Stimulated activated effector memory CD8-positive, alpha-beta T cell treated with anti-CD3 and anti-CD28 coated beads, Interleukin-12 subunit alpha, Interleukin-12 subunit beta, amount 100 ng/mL, for 72 hours (primary cell): ENCODE data around the gene ITGA11.

Experiments used
- ATAC-seq: fragments of 150-1000 bp; cut with Tn5 transposase; 2 replicates; pipeline ENCODE4 v1.10.0; 2021
- DNase-seq, 2 donors: peaks; one replicate each; pipeline ENCODE4 v3.0.0; 2021 to 2022; ENCODE audit warnings: low spot score in 2 of 2
- H3K27ac Mint-ChIP-seq: one replicate; pipeline ENCODE4 v1.8.0; 2022; ENCODE audit warnings: mild to moderate bottlenecking, mixed read lengths
- H3K36me3 Mint-ChIP-seq: one replicate; pipeline ENCODE4 v1.8.0; 2022; ENCODE audit warnings: mild to moderate bottlenecking, mixed read lengths
- H3K4me1 Mint-ChIP-seq: one replicate; pipeline ENCODE4 v1.8.0; 2022; ENCODE audit warnings: mixed read lengths
- H3K4me3 Mint-ChIP-seq: one replicate; pipeline ENCODE4 v1.8.0; 2022; ENCODE audit warnings: mild to moderate bottlenecking, mixed read lengths
- H3K9me3 Mint-ChIP-seq: one replicate; pipeline ENCODE4 v1.8.0; 2022; ENCODE audit warnings: mixed read lengths

The ITGA11 gene

GRCh38 chr15:68371851-68372250 lies 60.1 kb downstream of the ITGA11 start:
- DNase-seq = no peak
- ATAC-seq = no peak
- Mint-ChIP-seq H3K4me1 (no peaks in the 10 kb centered on the region), H3K9me3 (no peaks in the 10 kb centered on the region), H3K4me3 (no peak overlapping the region), H3K27ac (no peak overlapping the region), H3K36me3 (no peaks in the 10 kb centered on the region)

- Mint-ChIP-seq H3K4me1 (no peaks in the 10 kb centered on the region), H3K9me3 (no peaks in the 10 kb centered on the region), H3K4me3 (no peak overlapping the region), H3K36me3 (no peaks in the 10 kb centered on the region), H3K27ac (no peak overlapping the region)
- DNase-seq (no peak), ATAC-seq (no peak)
These were observed 60.8 kb downstream of the ITGA11 start for GRCh38 chr15:68371160-68371559.

- no peak for ATAC-seq
- Mint-ChIP-seq H3K4me3 (no peak overlapping the region), H3K4me1 (no peaks in the 10 kb centered on the region), H3K9me3 (no peaks in the 10 kb centered on the region), H3K27ac (no peak overlapping the region), H3K36me3 (no peaks in the 10 kb centered on the region)
- no peak for DNase-seq
These were observed 61.2 kb downstream of the ITGA11 start for GRCh38 chr15:68370768-68371151.

GRCh38 chr15:68369931-68370767 lies 61.8 kb downstream of the ITGA11 start:
- ATAC-seq (no peak), DNase-seq (no peak)
- Mint-ChIP-seq H3K4me3 (no peak overlapping the region), H3K9me3 (no peaks in the 10 kb centered on the region), H3K27ac (no peak overlapping the region), H3K4me1 (peaks cover 2% of the 10 kb centered on the region), H3K36me3 (no peaks in the 10 kb centered on the region)

GRCh38 chr15:68368731-68369435 lies 63.1 kb downstream of the ITGA11 start:
- no peak overlapping the region for H3K27ac Mint-ChIP-seq
- peaks cover 5% of the 10 kb centered on the region for H3K4me1 Mint-ChIP-seq
- no peaks in the 10 kb centered on the region for H3K36me3 Mint-ChIP-seq
- no peak overlapping the region for H3K4me3 Mint-ChIP-seq
- DNase-seq (no peak), ATAC-seq (no peak)
- H3K9me3 Mint-ChIP-seq = no peaks in the 10 kb centered on the region

- Mint-ChIP-seq H3K4me3 (no peak overlapping the region), H3K36me3 (no peaks in the 10 kb centered on the region), H3K4me1 (peaks cover 5% of the 10 kb centered on the region), H3K9me3 (no peaks in the 10 kb centered on the region), H3K27ac (no peak overlapping the region)
- ATAC-seq = no peak
- no peak for DNase-seq
These were observed 64.0 kb downstream of the ITGA11 start for GRCh38 chr15:68367992-68368391.

- Mint-ChIP-seq H3K27ac (no peak overlapping the region), H3K4me3 (no peak overlapping the region), H3K4me1 (peaks cover 5% of the 10 kb centered on the region)
These were observed 64.7 kb downstream of the ITGA11 start for GRCh38 chr15:68367226-68367625.

GRCh38 chr15:68366314-68366713 lies 65.6 kb downstream of the ITGA11 start:
- H3K4me1 Mint-ChIP-seq = peaks cover 5% of the 10 kb centered on the region
- DNase-seq = no peak
- no peak for ATAC-seq
- no peak overlapping the region for H3K27ac Mint-ChIP-seq
- H3K4me3 Mint-ChIP-seq = peak overlapping the region; percentile 5
- H3K36me3 Mint-ChIP-seq = no peaks in the 10 kb centered on the region
- no peaks in the 10 kb centered on the region for H3K9me3 Mint-ChIP-seq

More at GRCh38 chr15:68367226-68367625, 64.7 kb downstream of the ITGA11 start:
- H3K36me3 Mint-ChIP-seq = no peaks in the 10 kb centered on the region
- ATAC-seq = no peak
- H3K9me3 Mint-ChIP-seq = no peaks in the 10 kb centered on the region
- DNase-seq = no peak

GRCh38 chr15:68365770-68366169 lies 66.2 kb downstream of the ITGA11 start:
- peaks cover 5% of the 10 kb centered on the region for H3K4me1 Mint-ChIP-seq
- DNase-seq (no peak), ATAC-seq (no peak)
- no peaks in the 10 kb centered on the region for H3K36me3 Mint-ChIP-seq
- no peaks in the 10 kb centered on the region for H3K9me3 Mint-ChIP-seq
- H3K27ac Mint-ChIP-seq = no peak overlapping the region
- peak overlapping the region; percentile 28 for H3K4me3 Mint-ChIP-seq

GRCh38 chr15:68365140-68365745 lies 66.7 kb downstream of the ITGA11 start:
- peak overlapping the region; percentile 24 for H3K27ac Mint-ChIP-seq
- peaks cover 5% of the 10 kb centered on the region for H3K4me1 Mint-ChIP-seq
- no peaks in the 10 kb centered on the region for H3K36me3 Mint-ChIP-seq
- DNase-seq (no peak), ATAC-seq (no peak)
- H3K4me3 Mint-ChIP-seq = peak overlapping the region; percentile 28
- H3K9me3 Mint-ChIP-seq = no peaks in the 10 kb centered on the region

GRCh38 chr15:68364660-68365035 lies 67.3 kb downstream of the ITGA11 start:
- Mint-ChIP-seq H3K9me3 (no peaks in the 10 kb centered on the region), H3K4me3 (peak overlapping the region; percentile 28), H3K4me1 (peaks cover 5% of the 10 kb centered on the region), H3K36me3 (no peaks in the 10 kb centered on the region), H3K27ac (peak overlapping the region; percentile 24)
- ATAC-seq = no peak
- no peak for DNase-seq

- no peaks in the 10 kb centered on the region for H3K9me3 Mint-ChIP-seq
- H3K27ac Mint-ChIP-seq = no peak overlapping the region
- peaks cover 5% of the 10 kb centered on the region for H3K4me1 Mint-ChIP-seq
- H3K4me3 Mint-ChIP-seq = no peak overlapping the region
- DNase-seq = no peak
- no peaks in the 10 kb centered on the region for H3K36me3 Mint-ChIP-seq
- no peak for ATAC-seq
These were observed 67.8 kb downstream of the ITGA11 start for GRCh38 chr15:68364028-68364659.

GRCh38 chr15:68363353-68363752 lies 68.6 kb downstream of the ITGA11 start:
- Mint-ChIP-seq H3K9me3 (no peaks in the 10 kb centered on the region), H3K27ac (no peak overlapping the region), H3K36me3 (no peaks in the 10 kb centered on the region), H3K4me1 (peaks cover 5% of the 10 kb centered on the region), H3K4me3 (no peak overlapping the region)
- DNase-seq = no peak
- no peak for ATAC-seq

GRCh38 chr15:68362537-68363126 lies 69.3 kb downstream of the ITGA11 start:
- Mint-ChIP-seq H3K4me1 (peaks cover 5% of the 10 kb centered on the region), H3K9me3 (no peaks in the 10 kb centered on the region), H3K4me3 (no peak overlapping the region), H3K27ac (no peak overlapping the region), H3K36me3 (no peaks in the 10 kb centered on the region)
- DNase-seq (no peak), ATAC-seq (no peak)

GRCh38 chr15:68360721-68361120 lies 71.2 kb downstream of the ITGA11 start:
- DNase-seq (no peak), ATAC-seq (no peak)
- Mint-ChIP-seq H3K27ac (no peak overlapping the region), H3K4me3 (no peak overlapping the region), H3K36me3 (no peaks in the 10 kb centered on the region), H3K4me1 (peaks cover 5% of the 10 kb centered on the region), H3K9me3 (no peaks in the 10 kb centered on the region)
